IMR-90 (cell line): Measurements from ENCODE around the gene CDK15. TPM values are rescaled to one million over a fixed set of nuclear protein-coding genes. Genes with fewer than 3 reads are reported as not detected.

Source experiments
- ATAC-seq: fragments of 200-7000 bp; cut with Tn5 transposase; 2 replicates; pipeline ENCODE4 v1.9.1; 2020; ENCODE audit warnings: low read depth, mild to moderate bottlenecking, moderate library complexity
- BruUV-seq: library from RNA; stranded (reverse); fragments of 400-500 nt; replicated peaks from 2 replicates; lab custom pipeline; 2021; lab: Mats Ljungman, UMichigan
- CTCF ChIA-PET: fragments of 300-600 bp; formaldehyde crosslinking; extraction: SDS; loops from one replicate; lab custom pipeline; 2021; ENCODE audit warnings: antibody characterized with exemption; lab: Yijun Ruan, JAX
- POLR2A ChIA-PET: fragments of 300-600 bp; sonication (Branson Sonifier 250); formaldehyde crosslinking; loops from one replicate; lab custom pipeline; 2022; ENCODE audit warnings: antibody characterized with exemption; ENCODE audit not compliant: unreplicated experiment; lab: Charles Lee
- DNase-seq: peaks from one replicate; pipeline ENCODE4 v3.0.0; 2013
- H2AFZ ChIP-seq: replicated peaks from 2 replicates; pipeline ENCODE3; 2013; ENCODE audit warnings: low read length, mild to moderate bottlenecking; ENCODE audit not compliant: poor library complexity
- H2AK5ac ChIP-seq: 2 replicates; pipeline ENCODE4 v1.6.1; 2013; ENCODE audit warnings: low read depth, low read length, inconsistent platforms
- H2AK9ac ChIP-seq: replicated peaks from 2 replicates; pipeline ENCODE3; 2013; ENCODE audit warnings: mild to moderate bottlenecking, low read depth, low read length, moderate library complexity; ENCODE audit not compliant: poor library complexity
- H2BK120ac ChIP-seq: 2 replicates; pipeline ENCODE4 v1.6.1; 2013; ENCODE audit warnings: low read depth, low read length, inconsistent platforms
- H2BK15ac ChIP-seq: 3 replicates; pipeline ENCODE4 v1.6.1; 2013; ENCODE audit warnings: low read depth, low read length, inconsistent platforms
- H2BK20ac ChIP-seq: 2 replicates; pipeline ENCODE4 v1.6.1; 2013; ENCODE audit warnings: low read depth, mild to moderate bottlenecking, inconsistent platforms, low read length, moderate library complexity
- H2BK5ac ChIP-seq: 2 replicates; pipeline ENCODE4 v1.6.1; 2013; ENCODE audit warnings: mild to moderate bottlenecking, low read depth, low read length, inconsistent platforms; ENCODE audit not compliant: poor library complexity, severe bottlenecking
- H3K14ac ChIP-seq: replicated peaks from 2 replicates; pipeline ENCODE4 v1.6.1; 2013; ENCODE audit warnings: low read depth, low read length, inconsistent platforms
- H3K18ac ChIP-seq: 2 replicates; pipeline ENCODE4 v1.6.1; 2013; ENCODE audit warnings: low read depth, low read length, control low read depth
- H3K23ac ChIP-seq: 2 replicates; pipeline ENCODE4 v1.6.1; 2013; ENCODE audit warnings: low read depth, low read length, inconsistent platforms
- H3K27ac ChIP-seq: 2 replicates; pipeline ENCODE4 v1.5.1; 2013; ENCODE audit warnings: mild to moderate bottlenecking, control low read depth, low read length; ENCODE audit not compliant: insufficient read depth
- H3K27me3 ChIP-seq: 2 replicates; pipeline ENCODE4 v1.6.1; 2013; ENCODE audit warnings: low read length; ENCODE audit not compliant: control insufficient read depth, insufficient read depth
- H3K36me3 ChIP-seq: 2 replicates; pipeline ENCODE4 v1.6.1; 2013; ENCODE audit warnings: low read length, mixed read lengths; ENCODE audit not compliant: control insufficient read depth, insufficient read depth
- H3K4ac ChIP-seq: 2 replicates; pipeline ENCODE4 v1.6.1; 2013; ENCODE audit warnings: low read depth, low read length, inconsistent platforms
- H3K4me1 ChIP-seq: 2 replicates; pipeline ENCODE4 v1.6.1; 2013; ENCODE audit warnings: low read length, mixed read lengths; ENCODE audit not compliant: control insufficient read depth, insufficient read depth
- H3K4me2 ChIP-seq: 2 replicates; pipeline ENCODE4 v1.6.1; 2013; ENCODE audit warnings: low read depth, mild to moderate bottlenecking, control low read depth, low read length, moderate library complexity
- H3K4me3 ChIP-seq: 2 replicates; pipeline ENCODE4 v1.5.1; 2013; ENCODE audit warnings: low read depth, mild to moderate bottlenecking, control low read depth, low read length, moderate library complexity; ENCODE audit not compliant: insufficient read depth
- H3K56ac ChIP-seq: 2 replicates; pipeline ENCODE4 v1.6.1; 2013; ENCODE audit warnings: low read length, inconsistent platforms; ENCODE audit not compliant: insufficient read depth; ENCODE audit errors: extremely low read depth
- H3K79me1 ChIP-seq, 2 experiments: 2 replicates each; pipeline ENCODE4 v1.6.1; 2013; ENCODE audit warnings: low read length in 2 of 2, inconsistent platforms in 1 of 2, low read depth in 1 of 2
- H3K9ac ChIP-seq: 2 replicates; pipeline ENCODE4 v1.6.1; 2013; ENCODE audit warnings: low read depth, low read length, control low read depth
- H3K9me1 ChIP-seq: 2 replicates; pipeline ENCODE4 v1.6.1; 2013; ENCODE audit warnings: low read length, inconsistent platforms; ENCODE audit not compliant: insufficient read depth
- H3K9me3 ChIP-seq: 2 replicates; pipeline ENCODE4 v1.6.1; 2013; ENCODE audit warnings: low read length; ENCODE audit not compliant: control insufficient read depth, insufficient read depth
- H4K20me1 ChIP-seq: 2 replicates; pipeline ENCODE4 v1.6.1; 2013; ENCODE audit warnings: low read length, inconsistent platforms; ENCODE audit not compliant: insufficient read depth
- H4K5ac ChIP-seq: 2 replicates; pipeline ENCODE4 v1.6.1; 2013; ENCODE audit warnings: mild to moderate bottlenecking, low read depth, low read length, control low read depth
- H4K8ac ChIP-seq, 2 experiments: 2 replicates each; pipeline ENCODE4 v1.6.1; 2013; ENCODE audit warnings: low read depth in 2 of 2, low read length in 2 of 2, control low read depth in 1 of 2, inconsistent platforms in 1 of 2
- H4K91ac ChIP-seq: 2 replicates; pipeline ENCODE4 v1.6.1; 2013; ENCODE audit warnings: low read depth, low read length, inconsistent platforms; ENCODE audit not compliant: insufficient read depth
- CHD1 ChIP-seq: IDR thresholded peaks from 2 replicates; pipeline ENCODE4 v1.6.1; 2012; ENCODE audit warnings: low read depth, low read length, improper control_type of control experiment
- ELK1 ChIP-seq: fragments of 150-350 bp; IDR thresholded peaks from 2 replicates; pipeline ENCODE4 v1.6.1; 2016; ENCODE audit warnings: low read depth, mild to moderate bottlenecking, low read length, moderate library complexity, borderline replicate concordance
- RCOR1 ChIP-seq: IDR thresholded peaks from 2 replicates; pipeline ENCODE4 v1.6.1; 2012; ENCODE audit warnings: mild to moderate bottlenecking, low read length, improper control_type of control experiment; ENCODE audit not compliant: insufficient replicate concordance
- RFX5 ChIP-seq: IDR thresholded peaks from 2 replicates; pipeline ENCODE4 v1.8.0; 2012; ENCODE audit warnings: low read depth, mild to moderate bottlenecking, low read length, moderate library complexity
- SMC3 ChIP-seq: fragments of 150-350 bp; IDR thresholded peaks from 2 replicates; pipeline ENCODE4 v1.6.1; 2016; ENCODE audit warnings: low read depth, mild to moderate bottlenecking, antibody characterized with exemption, low read length, moderate library complexity
- WGBS, 2 experiments: methylation state at CpG; one replicate each; pipeline versions ENCODE4 v1.1.5 to v1.1.7; 2013; ENCODE audit warnings: missing lambda C conversion rate in 2 of 2; ENCODE audit not compliant: insufficient read length in 1 of 2; ENCODE audit errors: extremely low coverage in 2 of 2; 5-methylcytosine and 5-hydroxymethylcytosine counted together
- dilution Hi-C: fragments of 300-500 bp; cut with HindIII; formaldehyde crosslinking; loops from one replicate; pipeline ENCODE4 v1.14.3; 2018; ENCODE audit warnings: low sequenced_read_pairs; ENCODE audit not compliant: unreplicated experiment
- in situ Hi-C: fragments of 300-500 bp; cut with MboI; formaldehyde crosslinking; loops from 3 replicates; pipeline ENCODE4 v1.14.3; 2019; ENCODE audit warnings: low sequenced_read_pairs, inconsistent platforms, mixed read lengths
- intact Hi-C: fragments of 100-400 bp; cut with micrococcal nuclease; formaldehyde crosslinking; loops from 2 replicates; pipeline ENCODE4 v1.10.0; 2022
- polyA plus RNA-seq, 3 experiments: library from polyadenylated mRNA; depleted of rRNA; stranded (reverse); fragments of >200 nt; gene quantifications; 2 replicates each; pipeline ENCODE4 v1.2.3, GENCODE V29; 2012; ENCODE audit warnings: low replicate concordance in 1 of 3
- total RNA-seq: library from RNA; depleted of rRNA; stranded (reverse); fragments of >200 nt; gene quantifications from 2 replicates; pipeline ENCODE4 v1.2.3, GENCODE V29; 2012
- TF ChIP-seq, protein P1 (sequence below): fragments of 150-350 bp; IDR thresholded peaks from 2 replicates; pipeline ENCODE4 v1.6.1; 2017; ENCODE audit warnings: mild to moderate bottlenecking, antibody characterized with exemption, low read length, low read depth

The CDK15 gene
- total and polyA plus RNA-seq, 2 of the 4 experiments (the other 2 are of a cell fraction) = 16.1 to 33.0 TPM

GRCh38 chr2:201937343-201937742 is 131.0 kb downstream of the CDK15 start:
- Histone ChIP-seq H3K23ac (no peak overlapping the region), H3K9me1 (0 out of 2 replicates have a peak, but pooled peaks cover 7% of the 10 kb centered on the region), H3K27me3 (no peaks in the 10 kb centered on the region), H2BK20ac (no peak overlapping the region), H3K79me1 (no peaks in the 10 kb centered on the region), H3K9ac (no peak overlapping the region), H3K56ac (no peak overlapping the region), H2BK5ac (no peak overlapping the region), H3K9me3 (peaks cover 2% of the 10 kb centered on the region; the same call in 1 of the 2 replicates), H2BK120ac (no peak overlapping the region), H2AK5ac (peak overlapping the region; percentile 35; the same call in 1 of the 2 replicates), H2BK15ac (no peak overlapping the region), H4K5ac (no peak overlapping the region), H4K91ac (no peak overlapping the region), H3K4me3 (no peak overlapping the region), H3K4me1 (peaks cover 15% of the 10 kb centered on the region), H2AFZ (no peak overlapping the region), H3K4ac (no peak overlapping the region), H3K18ac (no peak overlapping the region), H2AK9ac (no peak overlapping the region), H4K8ac (no peak overlapping the region), H3K14ac (no peak overlapping the region), H3K36me3 (no peaks in the 10 kb centered on the region), H4K20me1 (no peaks in the 10 kb centered on the region), H3K27ac (no peak overlapping the region), H3K4me2 (no peak overlapping the region)
- BruUV-seq = no TSS peak
- ATAC-seq = no peak
- no CpG with 5 or more reads among the region's 4 CpGs for WGBS, 2 experiments
- DNase-seq = no peak
- in situ Hi-C loops (no loop called here), intact Hi-C loops (no loop called here), dilution Hi-C loops (no loop called here)
- POLR2A ChIA-PET = no interaction called here
- CTCF ChIA-PET = interaction anchor here (0.5 kb wide), 1 partner anchor 704 kb away, joined by 3 read pairs; no protein-coding TSS in a partner anchor
- TF ChIP-seq RFX5 (no peak), RCOR1 (no peak), ELK1 (no peak), SMC3 (no peak), CHD1 (no peak)
- TF ChIP-seq, protein P1, sequence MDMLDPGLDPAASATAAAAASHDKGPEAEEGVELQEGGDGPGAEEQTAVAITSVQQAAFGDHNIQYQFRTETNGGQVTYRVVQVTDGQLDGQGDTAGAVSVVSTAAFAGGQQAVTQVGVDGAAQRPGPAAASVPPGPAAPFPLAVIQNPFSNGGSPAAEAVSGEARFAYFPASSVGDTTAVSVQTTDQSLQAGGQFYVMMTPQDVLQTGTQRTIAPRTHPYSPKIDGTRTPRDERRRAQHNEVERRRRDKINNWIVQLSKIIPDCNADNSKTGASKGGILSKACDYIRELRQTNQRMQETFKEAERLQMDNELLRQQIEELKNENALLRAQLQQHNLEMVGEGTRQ = no peak
